Sciatic nerve (tissue), 2 donors: ENCODE measurements around the gene RABL2B. TPM values are rescaled to one million over a fixed set of nuclear protein-coding genes. Genes with fewer than 3 reads are reported as not detected.
"Not testable (repeated sequence)": the region's sequence is repeated elsewhere in the genome, so short reads cannot be mapped to it uniquely, and the experiment has no call there.

ENCODE experiments used
- ATAC-seq: fragments of 200-7000 bp; cut with Tn5 transposase; one replicate; pipeline ENCODE4 v1.9.1; 2020; ENCODE audit warnings: mild to moderate bottlenecking, moderate library complexity
- DNase-seq: peaks from one replicate; pipeline ENCODE4 v3.0.0-alpha.2; 2020; ENCODE audit warnings: low spot score
- intact Hi-C: fragments of 100-400 bp; cut with DNase I; formaldehyde crosslinking; loops from one replicate; pipeline ENCODE4 v1.14.2; 2022
- total RNA-seq: library from RNA; stranded (reverse); fragmentation: NEBNext Ultra II Directional; extraction: Animal tissue kit (Norgen Biotek cat#: 25700); gene quantifications from one replicate; pipeline ENCODE4 v1.2.1, GENCODE V29; 2021
- donor health status: DM: no; HTN: no; CAD: no.
- donor health status: DM: no; HTN: no; CAD: no.

RABL2B gene
- total RNA-seq, 1 donor from 2014 or later = 32.6 TPM

- ATAC-seq, intact Hi-C loops, DNase-seq: not testable (repeated sequence)
Observed at GRCh38 chr22:50740714-50741113, 42.7 kb downstream of the RABL2B start.

- no peak for ATAC-seq
- intact Hi-C loops = no loop called here
- no peak for DNase-seq
Observed at GRCh38 chr22:50739894-50740293, 43.5 kb downstream of the RABL2B start.

DNA sequence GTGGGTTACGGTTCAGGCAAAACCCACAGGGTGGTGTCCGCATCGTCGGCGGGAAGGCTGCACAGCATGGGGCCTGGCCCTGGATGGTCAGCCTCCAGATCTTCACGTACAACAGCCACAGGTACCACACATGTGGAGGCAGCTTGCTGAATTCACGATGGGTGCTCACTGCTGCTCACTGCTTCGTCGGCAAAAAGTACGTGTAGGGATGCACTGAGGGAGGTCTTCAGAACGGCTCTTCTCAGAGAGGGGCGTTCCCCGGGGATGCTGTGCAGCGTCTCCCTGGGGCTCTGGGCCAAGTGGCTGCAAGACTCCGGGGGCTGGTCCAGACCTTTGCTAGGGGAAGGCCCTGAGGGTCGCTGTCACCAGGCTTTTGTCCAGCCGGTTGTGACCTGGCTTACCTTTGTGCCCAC, 44.2 kb downstream of the RABL2B start:
- peak; percentile 51 for DNase-seq
- intact Hi-C loops = no loop called here
- ATAC-seq = no peak

DNA sequence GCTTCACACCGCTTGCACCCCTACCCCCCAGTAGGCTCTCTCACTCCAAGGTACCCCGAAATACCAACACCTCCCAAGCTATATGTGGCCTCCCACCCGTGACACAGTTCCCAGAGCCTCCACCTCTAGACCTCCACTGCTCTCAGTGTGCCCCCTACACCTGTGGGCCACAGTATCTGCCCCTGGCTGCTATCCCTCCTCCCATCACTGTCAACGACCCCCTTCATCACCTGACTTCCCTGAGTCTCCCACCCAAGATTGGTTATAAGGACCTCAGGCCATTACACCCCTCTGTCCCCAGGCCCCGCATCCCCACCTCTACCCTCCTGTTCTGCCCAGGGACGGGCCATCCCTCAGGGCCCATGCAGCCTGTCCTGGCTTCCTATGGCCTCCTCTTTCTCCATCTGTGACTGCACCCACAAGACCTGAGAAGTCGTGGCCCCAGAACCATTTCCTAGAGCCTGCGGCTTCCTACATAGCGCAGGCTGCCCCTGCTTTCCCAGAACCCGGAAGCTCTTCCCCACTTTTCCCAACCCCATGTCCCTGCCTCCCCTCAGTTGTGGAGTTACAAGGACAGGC, 44.7 kb downstream of the RABL2B start:
- DNase-seq (no peak), ATAC-seq (no peak)
- intact Hi-C loops = no loop called here

GRCh38 chr22:50737728-50738648, 45.4 kb downstream of the RABL2B start, which contains the start of gene ACR:
ACR (plus strand) TSS chr22:50738204; CDS start chr22:50738236, 32 bp downstream.
- intact Hi-C loops = no loop called here
- no peak for ATAC-seq
- DNase-seq = peak; percentile 45

GRCh38 chr22:50735739-50736030, 47.8 kb downstream of the RABL2B start:
- intact Hi-C loops = no loop called here
- DNase-seq (no peak), ATAC-seq (no peak)

DNA sequence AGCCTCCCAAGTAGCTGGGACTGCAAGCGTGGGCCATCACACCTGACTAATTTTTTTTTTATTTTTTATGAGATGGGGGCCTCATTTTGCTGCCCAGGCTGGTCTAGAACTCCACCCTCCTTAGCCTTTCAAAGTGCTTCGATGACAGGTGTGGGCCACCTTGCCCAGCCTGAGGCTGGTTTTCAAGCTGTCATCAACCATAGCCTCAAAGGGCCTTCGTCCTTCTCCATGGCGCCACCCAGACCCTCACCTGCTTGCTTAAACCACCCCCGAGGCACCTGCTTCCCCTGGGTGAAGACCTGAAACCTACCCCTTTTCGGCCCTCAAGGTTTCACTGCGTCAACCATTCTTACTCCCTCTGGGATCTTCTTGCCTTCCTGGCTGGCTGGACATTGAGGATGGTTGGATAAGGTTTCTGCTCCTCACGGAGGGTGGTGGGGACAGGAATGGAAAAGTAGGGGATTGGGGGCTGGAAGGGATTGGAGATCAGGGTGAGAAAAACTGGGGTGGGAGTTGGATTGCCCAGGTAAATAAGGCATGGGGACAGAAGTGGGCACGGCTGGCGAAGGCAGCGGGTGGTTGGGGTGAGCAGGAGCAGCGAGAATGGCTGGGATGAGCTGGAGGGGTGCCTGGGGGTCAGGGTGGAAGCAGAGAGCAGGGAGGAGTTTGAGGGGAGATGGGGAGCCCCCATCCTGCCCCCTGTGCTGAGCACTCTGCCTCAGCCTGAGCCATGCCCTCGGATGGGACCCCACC, 48.3 kb downstream of the RABL2B start:
- ATAC-seq = no peak
- intact Hi-C loops = no loop called here
- no peak for DNase-seq

DNA sequence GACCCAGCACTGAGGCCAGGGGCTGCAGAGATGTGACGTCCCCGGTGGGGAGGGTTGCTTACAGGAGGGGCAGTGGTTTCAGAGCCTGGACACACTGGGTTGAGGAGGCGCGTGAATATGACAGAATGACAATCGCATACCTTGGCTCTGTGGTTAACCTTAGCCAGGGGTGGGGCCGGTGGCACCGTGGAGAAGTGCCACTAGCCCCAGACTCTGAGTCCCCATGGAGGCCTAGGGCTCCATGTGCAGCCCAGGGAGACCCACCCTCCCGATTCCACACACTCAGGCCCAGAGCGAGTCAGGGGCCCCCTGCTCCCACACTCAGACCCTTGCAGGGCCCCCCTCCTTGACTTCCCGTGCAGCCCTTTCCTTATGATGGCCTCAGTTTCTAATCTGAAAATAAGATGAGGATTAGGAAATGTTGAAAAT, 49.1 kb downstream of the RABL2B start:
- ATAC-seq (no peak), DNase-seq (no peak)
- intact Hi-C loops = no loop called here

GRCh38 chr22:50733521-50734342, 49.7 kb downstream of the RABL2B start:
- intact Hi-C loops = no loop called here
- DNase-seq = peak; percentile 52
- peak; percentile 21 for ATAC-seq

DNA sequence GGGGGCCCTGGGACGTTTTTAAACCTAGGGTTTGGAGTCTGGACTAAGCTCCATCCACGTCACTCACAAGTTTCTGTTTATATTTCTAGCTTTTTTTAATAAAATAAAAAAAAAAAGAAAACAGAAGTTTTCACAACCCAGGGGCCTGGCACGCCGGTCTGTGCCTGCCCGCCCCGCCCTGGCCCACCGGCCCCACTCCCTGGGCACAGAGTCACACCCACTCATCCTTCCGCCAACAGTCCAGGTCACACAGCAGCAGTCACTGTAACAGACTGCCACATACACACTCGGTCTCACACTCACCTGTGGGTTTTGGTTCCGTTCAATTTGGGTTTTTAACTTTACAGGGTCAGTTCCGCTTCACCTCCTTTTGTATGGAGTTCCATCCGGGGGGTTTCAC, 50.8 kb downstream of the RABL2B start:
- intact Hi-C loops = no loop called here
- no peak for ATAC-seq
- DNase-seq = peak; percentile 48

DNA sequence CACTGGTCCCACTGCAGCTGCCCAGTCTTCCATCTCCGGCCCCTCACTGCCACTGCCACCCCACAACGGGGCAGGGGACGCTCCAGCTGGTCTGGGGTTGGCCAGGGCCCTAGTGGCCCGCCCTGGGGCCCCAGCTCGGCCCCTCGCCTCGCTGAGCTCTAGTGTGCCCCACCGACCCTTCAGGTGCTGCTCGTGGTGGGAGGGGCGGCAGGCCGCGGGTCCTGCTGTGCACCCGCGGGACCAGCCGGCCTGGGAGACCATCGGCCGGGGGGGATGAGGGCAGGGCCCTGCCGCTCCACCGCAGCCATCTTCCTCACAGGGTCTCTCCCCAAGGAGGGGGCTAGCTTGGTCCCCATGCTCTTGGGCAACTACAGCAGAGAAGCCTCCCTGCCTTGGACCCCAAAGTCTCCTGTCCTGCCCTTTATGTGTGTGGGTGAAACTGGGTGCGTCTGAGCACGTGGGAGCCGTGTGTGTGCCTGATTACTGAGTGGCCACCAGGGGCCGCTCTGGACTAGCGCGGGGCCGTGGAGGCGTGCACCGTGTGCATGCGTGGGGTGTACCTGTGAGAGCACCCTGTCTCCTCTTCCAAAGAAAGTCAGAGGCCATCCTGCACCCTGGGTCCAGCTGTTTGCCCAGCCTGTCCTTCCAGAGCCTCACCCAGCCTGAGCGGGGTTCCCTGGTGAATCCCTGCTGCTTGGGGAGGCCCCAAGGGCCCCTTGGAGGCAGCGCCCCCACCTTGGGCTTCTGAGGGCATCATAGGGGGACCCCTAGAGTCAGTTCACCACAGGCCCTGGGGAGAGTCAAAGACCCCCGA, 51.4 kb downstream of the RABL2B start:
- intact Hi-C loops = no loop called here
- DNase-seq (peak; percentile 67), ATAC-seq (peak; percentile 81)

- intact Hi-C loops = no loop called here
- peak; percentile 59 for DNase-seq
- ATAC-seq = peak; percentile 30
Observed at GRCh38 chr22:50730941-50731661, 52.3 kb downstream of the RABL2B start.

DNA sequence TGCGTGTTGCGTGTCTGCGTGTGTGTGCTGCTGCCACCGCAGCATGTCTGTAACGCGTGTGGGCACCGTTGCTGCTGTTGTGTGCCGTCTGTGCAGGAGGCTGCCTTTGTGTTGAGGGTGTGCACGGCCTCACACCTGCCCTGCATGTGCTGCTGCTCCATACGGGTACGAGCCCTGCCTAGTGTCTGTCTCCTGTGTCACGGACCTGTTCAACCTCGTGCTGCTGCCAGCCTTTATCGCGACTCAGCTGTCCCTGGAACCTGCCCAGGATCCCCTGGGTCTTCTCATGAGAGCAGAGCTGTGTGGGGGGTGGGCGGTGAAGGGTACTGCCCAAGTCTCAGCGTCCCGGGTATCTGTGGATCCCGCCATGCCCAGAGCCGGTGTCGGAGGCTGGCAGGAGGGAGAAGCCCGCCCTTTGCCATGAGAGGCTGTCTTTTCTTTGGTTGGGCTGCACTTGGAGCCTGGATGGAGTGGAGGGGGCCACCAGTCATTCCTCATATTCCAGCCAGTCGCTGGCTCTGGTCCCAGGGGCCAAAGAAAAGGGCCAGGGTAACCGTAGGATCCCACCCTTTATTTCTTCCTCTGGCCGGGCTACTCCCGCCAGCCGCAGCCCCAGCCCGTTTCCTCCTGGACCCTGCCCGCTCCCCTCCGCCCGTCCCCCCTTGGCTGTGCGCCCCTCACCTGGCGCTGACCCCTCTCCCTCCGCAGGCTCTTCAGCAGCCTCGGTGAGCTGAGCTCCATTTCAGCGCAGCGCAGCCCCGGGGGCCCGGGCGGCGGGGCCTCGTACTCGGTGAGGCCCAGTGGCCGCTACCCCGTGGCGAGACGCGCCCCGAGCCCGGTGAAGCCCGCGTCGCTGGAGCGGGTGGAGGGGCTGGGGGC, 53.2 kb downstream of the RABL2B start:
- ATAC-seq (no peak), DNase-seq (peak; percentile 57)
- intact Hi-C loops = no loop called here

- intact Hi-C loops = no loop called here
- DNase-seq (peak; percentile 52), ATAC-seq (no peak)
Observed at GRCh38 chr22:50729391-50730012, 53.9 kb downstream of the RABL2B start.

DNA sequence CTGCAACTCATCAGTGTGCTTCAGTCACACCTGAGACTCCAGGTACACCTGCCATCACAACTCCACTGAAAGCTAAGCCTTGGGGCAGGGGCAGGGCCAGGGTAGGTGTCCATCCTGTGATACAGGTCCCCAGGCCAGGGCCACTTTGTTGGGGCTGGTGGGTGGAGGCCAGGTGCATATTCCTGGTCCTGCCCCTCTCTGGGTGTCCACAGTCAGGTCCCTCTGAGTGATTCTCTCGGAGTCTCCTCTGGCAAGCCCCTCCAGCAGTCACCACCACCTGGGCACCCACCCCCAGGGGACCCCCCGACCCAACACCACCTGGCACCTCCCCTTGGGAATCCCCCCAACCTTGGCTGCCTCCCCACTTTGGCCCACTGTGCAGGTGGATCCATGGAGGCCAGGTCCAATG, 54.9 kb downstream of the RABL2B start:
- peak; percentile 60 for DNase-seq
- no peak for ATAC-seq

More for the DNA sequence above, 54.9 kb downstream of the RABL2B start:
- intact Hi-C loops = no loop called here
